ENCODE measurements around the gene ADAP1.

The ADAP1 gene

DNA sequence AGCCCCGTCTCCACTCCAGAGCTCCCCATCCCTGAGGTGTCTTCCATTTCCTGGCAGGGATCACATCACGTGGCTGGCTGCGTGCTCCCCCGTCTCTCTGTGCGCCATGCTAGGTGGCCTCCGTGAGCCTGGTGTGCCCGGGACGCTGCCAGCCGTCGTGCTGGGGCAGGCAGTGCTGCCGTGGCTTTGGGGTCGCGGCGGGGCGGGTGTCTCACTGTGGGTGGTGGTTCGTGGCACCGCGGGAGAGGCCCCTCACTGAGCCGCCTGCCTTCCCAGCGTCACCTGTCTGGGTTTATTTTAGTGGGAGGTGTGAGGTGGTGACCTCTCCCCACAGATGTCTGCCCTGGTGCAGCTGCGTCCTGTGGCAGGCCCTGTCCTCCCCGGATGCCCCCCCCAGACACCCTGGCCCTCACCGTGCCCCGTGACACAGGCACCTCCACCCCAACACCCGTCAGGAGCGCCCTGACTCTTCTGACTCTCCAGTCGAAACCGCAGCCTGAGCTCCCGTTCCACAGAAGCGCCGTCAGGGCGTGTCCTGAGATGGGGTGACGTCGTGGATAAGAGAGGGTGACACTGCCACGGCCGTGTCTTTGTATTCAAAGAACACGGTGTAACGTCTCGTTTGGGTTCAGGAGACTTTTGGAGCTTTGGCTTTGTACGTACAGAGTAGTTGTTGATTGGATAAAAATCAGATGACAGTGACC lies 60.2 kb downstream of the ADAP1 start:
- no peak for DNase-seq (ENCODE audit: low spot score)

DNA sequence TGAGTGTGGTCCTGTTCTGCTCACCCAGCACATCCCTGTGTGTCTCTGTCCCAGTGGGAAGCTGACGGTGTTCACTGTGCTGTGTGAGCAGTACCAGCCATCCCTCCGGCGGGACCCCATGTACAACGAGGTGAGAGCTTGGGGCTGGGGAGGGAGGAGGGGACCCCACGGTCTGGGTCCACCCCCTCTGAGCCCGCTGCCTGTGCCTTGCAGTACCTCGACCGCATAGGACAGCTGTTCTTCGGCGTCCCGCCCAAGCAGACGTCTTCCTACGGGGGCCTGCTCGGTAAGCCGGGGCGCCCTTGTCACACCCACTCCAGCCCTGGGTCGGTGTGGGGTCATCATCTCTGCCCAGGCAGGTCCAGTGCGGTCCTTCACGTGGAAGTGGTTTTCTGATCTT lies 60.8 kb downstream of the ADAP1 start:
- no peak for DNase-seq (ENCODE audit: low spot score)

- no peak for DNase-seq (ENCODE audit: low spot score)
These were observed 61.6 kb downstream of the ADAP1 start for GRCh38 chr7:892648-893593.

DNA sequence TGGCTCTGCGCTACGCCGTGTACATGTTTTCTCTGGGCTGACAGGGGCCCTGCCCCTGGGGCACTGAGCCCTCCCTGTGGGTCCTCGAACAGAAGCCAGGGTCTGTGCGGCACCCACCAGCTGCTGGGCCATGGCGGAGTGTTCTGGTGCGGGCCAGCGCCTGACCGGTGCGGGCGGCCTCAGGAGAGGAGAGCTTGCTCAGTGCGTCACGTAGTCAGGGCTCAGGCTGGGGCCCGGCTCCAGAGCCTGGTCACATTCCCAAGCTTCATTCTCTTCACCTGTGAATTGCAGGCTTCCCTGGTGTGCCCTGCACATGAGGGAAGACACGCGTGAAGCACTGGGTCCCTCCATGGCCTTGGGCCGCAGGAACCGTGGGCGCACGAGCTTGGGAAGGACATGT lies 62.7 kb downstream of the ADAP1 start:
- DNase-seq (ENCODE audit: low spot score): no peak

DNA sequence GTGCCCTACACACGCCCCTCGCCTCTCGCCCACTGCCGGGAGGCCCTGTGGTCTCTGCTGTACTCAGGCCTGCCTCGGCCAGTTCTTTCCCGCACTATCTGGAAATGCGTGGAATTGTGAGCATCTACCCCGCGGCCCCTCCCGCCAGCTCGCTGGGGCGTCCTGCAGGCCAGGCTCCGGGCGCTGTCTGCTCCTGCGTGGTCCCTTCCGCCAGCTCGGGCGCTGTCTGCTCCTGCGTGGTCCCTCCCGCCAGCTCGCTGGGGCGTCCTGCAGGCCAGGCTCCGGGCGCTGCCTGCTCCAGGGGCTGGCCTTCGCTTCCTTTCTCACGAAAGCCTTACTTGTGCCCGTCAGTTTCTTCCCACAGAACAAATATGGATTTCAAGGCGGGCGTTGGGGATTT lies 63.2 kb downstream of the ADAP1 start:
- DNase-seq (ENCODE audit: low spot score): no peak

GRCh38 chr7:890868-891267 lies 63.6 kb downstream of the ADAP1 start:
- DNase-seq (ENCODE audit: low spot score): no peak

DNA sequence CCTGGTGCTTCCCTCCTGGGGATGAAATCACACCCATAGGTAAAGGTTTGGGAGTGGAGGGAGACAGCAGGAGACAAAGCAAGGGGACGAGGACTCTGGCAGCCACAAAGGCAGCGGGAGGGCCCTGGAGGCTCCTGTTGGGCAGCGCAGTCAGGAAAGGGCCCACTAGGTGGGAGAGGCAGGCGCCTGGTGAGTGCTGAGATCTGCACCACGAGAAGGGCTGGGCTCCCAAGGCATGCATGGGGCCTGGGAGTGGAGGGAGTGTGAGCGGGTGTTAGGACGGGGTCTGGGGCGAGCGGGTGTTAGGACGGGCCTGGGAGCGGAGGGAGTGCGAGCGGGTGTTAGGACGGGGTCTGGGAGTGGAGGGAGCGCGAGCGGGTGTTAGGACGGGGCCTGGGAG lies 65.1 kb downstream of the ADAP1 start:
- DNase-seq (ENCODE audit: low spot score): no peak

DNA sequence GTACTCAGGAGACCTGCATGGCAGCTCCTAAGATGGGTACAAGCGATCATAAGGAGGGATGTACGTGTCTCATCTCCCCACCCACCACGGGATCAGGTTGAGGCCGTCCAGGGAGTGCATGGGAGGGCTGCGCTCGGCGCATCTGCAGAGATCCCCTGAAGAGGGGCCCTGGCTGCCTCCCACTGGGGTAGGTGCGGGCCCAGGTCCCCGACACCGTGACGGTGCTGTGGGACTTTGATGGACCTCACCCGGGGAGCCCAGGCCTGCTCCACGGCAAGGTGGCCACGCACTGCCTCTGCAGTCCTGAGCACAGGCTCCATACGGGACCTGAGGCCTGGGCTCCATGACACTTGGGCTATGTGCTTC lies 65.5 kb downstream of the ADAP1 start:
- DNase-seq (ENCODE audit: low spot score): no peak

DNA sequence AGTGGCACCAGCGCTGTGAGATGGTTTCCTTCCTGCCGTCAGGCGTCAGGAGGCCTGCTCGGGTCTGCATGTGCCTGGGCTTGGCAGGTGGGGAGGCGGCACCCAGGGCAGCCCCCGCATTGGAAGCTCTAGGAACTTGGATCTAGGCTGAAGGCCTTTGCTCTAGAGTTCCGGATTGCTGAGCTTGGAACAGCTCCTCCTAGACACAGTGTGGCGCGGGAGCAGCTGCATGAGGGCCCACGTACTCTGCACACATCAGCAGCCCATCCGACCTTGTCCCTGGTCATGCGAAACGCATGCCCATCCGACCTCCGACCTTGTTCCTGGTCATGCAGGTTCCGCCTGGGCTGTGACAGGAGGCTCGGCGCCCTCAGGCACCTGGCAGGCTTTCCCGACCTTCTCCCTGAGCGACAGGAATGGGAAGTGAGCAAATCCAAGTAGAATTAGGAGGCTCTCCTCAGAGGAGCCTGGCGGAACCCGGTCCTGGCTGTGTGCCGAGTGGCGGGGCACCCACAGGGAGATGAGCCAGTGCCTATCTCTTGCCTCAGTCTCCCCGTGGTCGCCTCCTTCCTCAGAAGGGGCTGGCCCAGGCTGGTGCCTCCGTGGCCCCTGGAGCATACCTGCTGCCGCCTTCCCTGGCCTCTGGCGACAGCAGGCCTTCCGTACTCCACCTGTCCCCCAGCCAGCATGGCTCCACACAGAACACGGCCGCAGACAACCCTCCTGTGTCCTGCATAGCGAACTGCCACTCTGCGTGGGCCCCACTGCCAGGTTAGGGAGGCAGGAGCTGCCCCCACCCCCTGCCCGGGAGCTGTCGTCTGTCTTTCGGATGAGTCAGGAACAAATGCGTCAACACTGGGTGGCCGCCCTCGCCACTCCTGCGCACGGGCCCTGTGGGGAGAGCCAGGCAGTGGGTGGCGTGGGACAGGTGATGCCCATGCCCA lies 66.1 kb downstream of the ADAP1 start:
- no peak for DNase-seq (ENCODE audit: low spot score)

DNA sequence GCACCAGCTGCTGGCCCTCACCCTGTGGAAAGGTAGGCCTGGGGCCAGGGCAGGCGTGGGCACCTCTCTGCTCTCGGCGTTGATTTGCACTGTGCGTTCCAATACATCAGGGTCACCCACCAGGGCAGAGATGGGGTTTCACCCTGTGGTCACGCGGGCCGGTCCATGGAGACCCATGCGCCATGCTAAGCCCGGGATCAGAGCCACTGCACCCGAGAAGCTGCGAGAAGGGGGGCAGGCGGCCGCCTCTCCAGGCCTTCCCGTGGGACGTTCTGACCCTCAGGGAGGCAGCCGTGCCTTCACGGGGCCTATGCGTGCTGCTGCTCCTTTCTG lies 67.0 kb downstream of the ADAP1 start:
- DNase-seq (ENCODE audit: low spot score): no peak

- DNase-seq (ENCODE audit: low spot score): no peak
These were observed 67.6 kb downstream of the ADAP1 start for GRCh38 chr7:886626-887487.

- DNase-seq (ENCODE audit: low spot score): no peak
These were observed 68.4 kb downstream of the ADAP1 start for GRCh38 chr7:885893-886625.

- no peak for DNase-seq (ENCODE audit: low spot score)
These were observed 69.1 kb downstream of the ADAP1 start for GRCh38 chr7:885261-885892.

GRCh38 chr7:884191-885003 lies 70.1 kb downstream of the ADAP1 start:
- no peak for DNase-seq (ENCODE audit: low spot score)

DNA sequence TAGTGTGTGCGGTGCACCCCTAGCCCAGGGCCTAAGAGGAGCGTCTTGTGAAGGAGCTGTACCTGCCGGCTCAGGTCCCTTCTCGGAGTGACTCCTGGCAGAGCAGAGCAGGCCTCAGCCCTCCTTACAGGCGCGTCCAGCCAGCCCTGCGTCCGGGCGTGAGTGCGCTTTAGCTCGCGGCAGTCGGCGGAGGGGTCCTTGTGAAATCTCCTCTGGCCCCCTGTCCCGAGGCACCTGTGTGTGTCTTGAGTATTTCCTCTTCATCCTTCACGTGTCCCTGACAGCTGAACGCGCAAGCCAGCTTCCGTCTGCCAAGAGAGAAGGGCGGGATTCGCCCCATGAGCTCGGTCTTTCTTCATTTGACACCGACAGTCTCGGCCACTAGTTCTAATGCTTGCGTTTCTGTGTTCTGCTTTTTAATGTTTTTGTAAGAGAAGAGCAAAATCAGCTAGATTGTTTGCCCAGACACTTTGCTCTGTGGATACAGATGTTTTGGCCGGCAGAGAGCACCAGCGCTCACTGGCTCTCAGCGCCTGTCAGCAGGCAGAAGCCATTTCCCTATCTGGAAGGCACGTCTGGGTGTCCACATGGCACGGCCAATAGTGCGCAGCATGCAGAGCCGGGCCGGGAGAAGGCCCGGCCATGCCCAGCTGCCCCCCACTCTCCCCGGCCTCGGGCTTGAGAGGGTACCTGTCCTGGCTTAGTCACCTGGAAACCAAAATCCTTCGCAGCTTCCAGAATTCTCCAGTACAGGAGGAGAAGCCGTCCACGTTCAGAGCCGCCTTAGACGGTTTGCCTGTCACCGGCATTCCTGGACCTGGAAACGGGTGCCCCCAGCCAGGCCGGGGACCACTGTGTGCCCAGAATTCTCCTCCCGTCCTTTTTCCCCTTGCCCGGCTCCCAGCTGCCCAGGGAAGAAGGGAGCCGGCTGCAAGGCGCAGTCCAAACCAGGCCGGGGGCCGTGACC lies 71.1 kb downstream of the ADAP1 start:
- no peak for DNase-seq (ENCODE audit: low spot score)

DNA sequence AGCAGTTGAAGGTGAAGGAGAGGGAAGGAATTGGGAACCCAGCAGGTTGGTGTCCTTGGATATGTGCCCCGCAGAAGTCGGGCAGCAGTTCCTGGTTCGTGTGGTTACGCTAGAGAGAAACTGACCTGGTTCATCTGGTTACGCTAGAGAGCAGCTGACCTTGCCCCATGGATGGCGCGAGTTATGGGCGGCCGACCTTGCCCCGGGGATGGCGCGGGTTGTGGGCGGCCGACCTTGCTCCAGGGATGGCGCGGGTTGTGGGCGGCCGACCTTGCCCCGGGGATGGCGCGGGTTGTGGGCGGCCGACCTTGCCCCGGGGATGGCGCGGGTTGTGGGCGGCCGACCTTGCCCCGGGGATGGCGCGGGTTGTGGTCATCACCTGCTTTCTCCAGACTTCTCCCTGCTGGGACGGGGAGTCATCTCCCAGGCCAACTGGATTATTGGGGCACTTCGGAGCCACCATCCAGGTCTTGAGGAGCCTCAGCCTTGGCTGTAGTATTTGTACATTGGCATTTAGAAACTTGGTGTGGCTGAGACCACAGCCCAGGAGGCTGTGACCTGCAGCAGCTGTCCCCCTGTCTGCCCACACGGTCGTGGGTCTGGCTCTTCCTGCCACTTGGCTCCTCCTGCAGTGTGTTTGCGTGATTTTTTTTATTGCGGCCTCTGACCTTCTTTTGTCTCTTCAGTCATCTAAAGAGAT lies 72.0 kb downstream of the ADAP1 start:
- no peak for DNase-seq (ENCODE audit: low spot score)

GRCh38 chr7:881441-882234 lies 72.8 kb downstream of the ADAP1 start:
- no peak for DNase-seq (ENCODE audit: low spot score)

All from CD4-positive, alpha-beta T cell treated with Interleukin-2 at 100 ng/mL for 4 hours (primary cell).